ENCODE results near the gene MICAL3.

- TF ChIP-seq CTCF (IDR thresholded peaks at IDR 0.05): no peak
- no peak for TF ChIP-seq POLR2A (IDR thresholded peaks at IDR 0.05)
These were observed 82.6 kb downstream of the MICAL3 start for GRCh38 chr22:17941471-17942406.
